HCT116 (cell line): ENCODE data around the gene CMIP.

ENCODE experiments used
- EGR1 ChIP-seq: IDR thresholded peaks from 2 replicates; pipeline ENCODE4 v1.6.1; 2012; ENCODE audit warnings: low read depth
- ELF1 ChIP-seq: IDR thresholded peaks from 2 replicates; pipeline ENCODE4 v1.6.1; 2012; ENCODE audit warnings: low read depth, borderline replicate concordance
- EZH2 ChIP-seq: fragments of 200-600 bp; sonication (generic); IDR thresholded peaks from 2 replicates; pipeline ENCODE4 v1.6.1; 2017; ENCODE audit warnings: antibody characterized with exemption, mixed run types
- EZH2phosphoT487 ChIP-seq: fragments of 200-600 bp; IDR thresholded peaks from 2 replicates; pipeline ENCODE4 v1.6.1; 2018; ENCODE audit warnings: antibody characterized with exemption, borderline replicate concordance
- JUND ChIP-seq: IDR thresholded peaks from 2 replicates; pipeline ENCODE4 v1.6.1; 2012
- POLR2A ChIP-seq: IDR thresholded peaks from 2 replicates; pipeline ENCODE4 v1.7.0; 2011; ENCODE audit warnings: borderline replicate concordance; ENCODE audit not compliant: insufficient read depth, insufficient read length; ENCODE audit errors: extremely low read depth
- RAD21 ChIP-seq: IDR thresholded peaks from 2 replicates; pipeline ENCODE4 v1.6.1; 2012; ENCODE audit warnings: low read depth, mild to moderate bottlenecking
- SRF ChIP-seq: IDR thresholded peaks from 2 replicates; pipeline ENCODE4 v1.6.1; 2012; ENCODE audit warnings: low read depth
- YY1 ChIP-seq: IDR thresholded peaks from 2 replicates; pipeline ENCODE4 v1.6.1; 2011; ENCODE audit warnings: low read length, low read depth, moderate library complexity, mild to moderate bottlenecking; ENCODE audit not compliant: insufficient replicate concordance; ENCODE audit errors: extremely low read depth
- ZNF274 ChIP-seq: fragments of 200-500 bp; sonication (Bioruptor generic); IDR thresholded peaks from 2 replicates; pipeline ENCODE4 v1.6.1; 2014; ENCODE audit warnings: mild to moderate bottlenecking, low read depth, low read length, inconsistent platforms
- TF ChIP-seq, protein P1 (sequence below), 3 experiments: fragments of 200-600 bp in 1 of 3; sonication (generic) in 1 of 3; IDR thresholded peaks in 2 of 3; conservative IDR thresholded peaks in 1 of 3; 2 replicates each; pipeline ENCODE4 v1.5.1; 2012 to 2017; ENCODE audit warnings: low read depth in 2 of 3, low read length in 2 of 3, antibody characterized with exemption in 1 of 3, borderline replicate concordance in 1 of 3, control low read depth in 1 of 3, mild to moderate bottlenecking in 1 of 3, mixed read lengths in 1 of 3, mixed run types in 1 of 3, moderate library complexity in 1 of 3; ENCODE audit not compliant: insufficient read depth in 1 of 3
- TF ChIP-seq, protein P2 (sequence below): IDR thresholded peaks from 2 replicates; pipeline ENCODE4 v1.6.1; 2011; ENCODE audit warnings: mild to moderate bottlenecking, low read length, moderate library complexity; ENCODE audit not compliant: insufficient replicate concordance; ENCODE audit errors: extremely low read depth
- TF ChIP-seq, protein P3 (sequence below): IDR thresholded peaks from 2 replicates; pipeline ENCODE4 v1.6.1; 2012
- TF ChIP-seq, protein P4 (sequence below): IDR thresholded peaks from 2 replicates; pipeline ENCODE4 v1.6.1; 2012

DNA sequence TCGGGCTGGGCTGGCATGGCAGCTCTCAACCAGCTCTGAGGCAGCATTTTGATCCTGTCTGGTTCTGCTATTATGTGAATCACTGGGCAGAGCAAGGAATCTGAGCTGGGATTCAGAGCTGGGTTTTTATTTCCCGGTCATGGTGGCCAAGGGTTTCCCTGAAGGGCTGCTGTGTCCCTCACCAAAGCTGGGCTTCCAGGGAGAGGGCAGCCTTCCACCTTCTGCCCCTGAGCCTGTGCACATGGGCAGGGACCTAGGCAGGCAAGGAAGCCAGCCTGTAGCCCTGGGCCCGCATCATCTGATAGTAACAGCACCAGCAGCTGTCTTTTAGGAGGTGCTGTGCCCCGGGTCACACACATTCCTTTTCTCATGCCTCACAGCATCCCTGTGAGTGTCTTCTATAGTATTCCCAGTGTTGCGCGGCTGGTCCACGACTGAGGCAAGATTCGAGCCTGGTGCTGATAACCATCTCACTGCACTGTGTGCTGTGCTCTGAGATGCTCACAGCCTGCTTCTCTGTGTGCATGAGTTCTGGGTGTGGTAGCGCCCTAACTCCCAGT lies 249.2 kb downstream of the CMIP start:
- no peak for TF ChIP-seq EZH2
- no peak for TF ChIP-seq YY1
- TF ChIP-seq, protein P1, sequence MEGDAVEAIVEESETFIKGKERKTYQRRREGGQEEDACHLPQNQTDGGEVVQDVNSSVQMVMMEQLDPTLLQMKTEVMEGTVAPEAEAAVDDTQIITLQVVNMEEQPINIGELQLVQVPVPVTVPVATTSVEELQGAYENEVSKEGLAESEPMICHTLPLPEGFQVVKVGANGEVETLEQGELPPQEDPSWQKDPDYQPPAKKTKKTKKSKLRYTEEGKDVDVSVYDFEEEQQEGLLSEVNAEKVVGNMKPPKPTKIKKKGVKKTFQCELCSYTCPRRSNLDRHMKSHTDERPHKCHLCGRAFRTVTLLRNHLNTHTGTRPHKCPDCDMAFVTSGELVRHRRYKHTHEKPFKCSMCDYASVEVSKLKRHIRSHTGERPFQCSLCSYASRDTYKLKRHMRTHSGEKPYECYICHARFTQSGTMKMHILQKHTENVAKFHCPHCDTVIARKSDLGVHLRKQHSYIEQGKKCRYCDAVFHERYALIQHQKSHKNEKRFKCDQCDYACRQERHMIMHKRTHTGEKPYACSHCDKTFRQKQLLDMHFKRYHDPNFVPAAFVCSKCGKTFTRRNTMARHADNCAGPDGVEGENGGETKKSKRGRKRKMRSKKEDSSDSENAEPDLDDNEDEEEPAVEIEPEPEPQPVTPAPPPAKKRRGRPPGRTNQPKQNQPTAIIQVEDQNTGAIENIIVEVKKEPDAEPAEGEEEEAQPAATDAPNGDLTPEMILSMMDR (IDR thresholded peaks at IDR 0.05 in 2 of 3, conservative IDR thresholded peaks at IDR 0.05 in 1 of 3; ENCODE audit: borderline replicate concordance in 1 of 3, insufficient read depth in 1 of 3, low read depth in 2 of 3, low read length in 2 of 3): no peak
- TF ChIP-seq ZNF274: no peak
- TF ChIP-seq JUND: no peak
- TF ChIP-seq, protein P2, sequence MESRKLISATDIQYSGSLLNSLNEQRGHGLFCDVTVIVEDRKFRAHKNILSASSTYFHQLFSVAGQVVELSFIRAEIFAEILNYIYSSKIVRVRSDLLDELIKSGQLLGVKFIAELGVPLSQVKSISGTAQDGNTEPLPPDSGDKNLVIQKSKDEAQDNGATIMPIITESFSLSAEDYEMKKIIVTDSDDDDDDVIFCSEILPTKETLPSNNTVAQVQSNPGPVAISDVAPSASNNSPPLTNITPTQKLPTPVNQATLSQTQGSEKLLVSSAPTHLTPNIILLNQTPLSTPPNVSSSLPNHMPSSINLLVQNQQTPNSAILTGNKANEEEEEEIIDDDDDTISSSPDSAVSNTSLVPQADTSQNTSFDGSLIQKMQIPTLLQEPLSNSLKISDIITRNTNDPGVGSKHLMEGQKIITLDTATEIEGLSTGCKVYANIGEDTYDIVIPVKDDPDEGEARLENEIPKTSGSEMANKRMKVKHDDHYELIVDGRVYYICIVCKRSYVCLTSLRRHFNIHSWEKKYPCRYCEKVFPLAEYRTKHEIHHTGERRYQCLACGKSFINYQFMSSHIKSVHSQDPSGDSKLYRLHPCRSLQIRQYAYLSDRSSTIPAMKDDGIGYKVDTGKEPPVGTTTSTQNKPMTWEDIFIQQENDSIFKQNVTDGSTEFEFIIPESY: no peak
- TF ChIP-seq RAD21: no peak
- no peak for TF ChIP-seq POLR2A
- no peak for TF ChIP-seq EZH2phosphoT487
- TF ChIP-seq EGR1: no peak
- TF ChIP-seq, protein P3, sequence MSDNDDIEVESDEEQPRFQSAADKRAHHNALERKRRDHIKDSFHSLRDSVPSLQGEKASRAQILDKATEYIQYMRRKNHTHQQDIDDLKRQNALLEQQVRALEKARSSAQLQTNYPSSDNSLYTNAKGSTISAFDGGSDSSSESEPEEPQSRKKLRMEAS: no peak
- no peak for TF ChIP-seq ELF1
- no peak for TF ChIP-seq SRF
- TF ChIP-seq, protein P4, sequence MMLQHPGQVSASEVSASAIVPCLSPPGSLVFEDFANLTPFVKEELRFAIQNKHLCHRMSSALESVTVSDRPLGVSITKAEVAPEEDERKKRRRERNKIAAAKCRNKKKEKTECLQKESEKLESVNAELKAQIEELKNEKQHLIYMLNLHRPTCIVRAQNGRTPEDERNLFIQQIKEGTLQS: no peak
